TTC549 (cell line): ENCODE measurements around the gene TUBGCP5.

Source experiments
- FAIRE-seq: peaks from 2 replicates; lab custom pipeline; 2012; peaks lifted over from hg19 to GRCh38; lab: Jason Lieb, UNC

Gene TUBGCP5

GRCh38 chr15:22978691-22979237 lies 60.6 kb downstream of the TUBGCP5 start:
- no peak for FAIRE-seq

GRCh38 chr15:22974745-22975144 lies 64.6 kb downstream of the TUBGCP5 start:
- FAIRE-seq: no peak

- FAIRE-seq: no peak
Observed at GRCh38 chr15:22973987-22974386, 65.4 kb downstream of the TUBGCP5 start.

GRCh38 chr15:22973286-22973685 lies 66.1 kb downstream of the TUBGCP5 start:
- FAIRE-seq: no peak

- FAIRE-seq: no peak
Observed at GRCh38 chr15:22969489-22969888, 69.9 kb downstream of the TUBGCP5 start.

GRCh38 chr15:22968366-22968765 lies 71.0 kb downstream of the TUBGCP5 start:
- FAIRE-seq: no peak

- FAIRE-seq: no peak
Observed at GRCh38 chr15:22967084-22967770, 72.1 kb downstream of the TUBGCP5 start.

- no peak for FAIRE-seq
Observed at GRCh38 chr15:22966321-22967083, 72.9 kb downstream of the TUBGCP5 start.

GRCh38 chr15:22963641-22964040 lies 75.7 kb downstream of the TUBGCP5 start:
- FAIRE-seq: no peak

- no peak for FAIRE-seq
Observed at GRCh38 chr15:22962611-22963010, 76.8 kb downstream of the TUBGCP5 start.

GRCh38 chr15:22961762-22962161 lies 77.6 kb downstream of the TUBGCP5 start:
- no peak for FAIRE-seq

- FAIRE-seq: no peak
Observed at GRCh38 chr15:22960556-22960955, 78.8 kb downstream of the TUBGCP5 start.

GRCh38 chr15:22960126-22960525 lies 79.2 kb downstream of the TUBGCP5 start:
- no peak for FAIRE-seq

GRCh38 chr15:22959321-22960101 lies 79.9 kb downstream of the TUBGCP5 start:
- FAIRE-seq: no peak

- no peak for FAIRE-seq
Observed at GRCh38 chr15:22958487-22959280, 80.7 kb downstream of the TUBGCP5 start.

GRCh38 chr15:22956978-22957260 lies 82.5 kb downstream of the TUBGCP5 start:
- FAIRE-seq: no peak

- no peak for FAIRE-seq
Observed at GRCh38 chr15:22956257-22956977, 83.0 kb downstream of the TUBGCP5 start.

- no peak for FAIRE-seq
Observed at GRCh38 chr15:22955544-22956119, 83.7 kb downstream of the TUBGCP5 start.

- FAIRE-seq: no peak
Observed at GRCh38 chr15:22954798-22955543, 84.4 kb downstream of the TUBGCP5 start.

- FAIRE-seq: no peak
Observed at GRCh38 chr15:22954326-22954725, 85.0 kb downstream of the TUBGCP5 start.
